Activated CD4-positive, alpha-beta T cell treated with anti-CD3 and anti-CD28 coated beads, Interleukin-2, amount 10 ng/mL, durations not matched to agents 24 days and 14 days (primary cell): ENCODE results near the gene EIPR1. TPM values are rescaled to one million over a fixed set of nuclear protein-coding genes. Genes with fewer than 3 reads are reported as not detected.
A peak's percentile ranks its signal among the peaks of the same experiment; 100 is the strongest.
"Not testable (repeated sequence)": the region's sequence is repeated elsewhere in the genome, so short reads cannot be mapped to it uniquely, and the experiment has no call there.

Experiments
- DNase-seq: peaks from one replicate; pipeline ENCODE4 v3.0.0; 2022
- H3K27ac Mint-ChIP-seq: one replicate; pipeline ENCODE4 v1.8.0; 2022; ENCODE audit warnings: mild to moderate bottlenecking, mixed read lengths
- H3K27me3 Mint-ChIP-seq: one replicate; pipeline ENCODE4 v1.8.0; 2022; ENCODE audit warnings: mixed read lengths
- H3K36me3 Mint-ChIP-seq: one replicate; pipeline ENCODE4 v1.8.0; 2022; ENCODE audit warnings: low read depth, mild to moderate bottlenecking, mixed read lengths
- H3K4me1 Mint-ChIP-seq: one replicate; pipeline ENCODE4 v1.8.0; 2021; ENCODE audit warnings: mixed read lengths
- H3K4me3 Mint-ChIP-seq: one replicate; pipeline ENCODE4 v1.8.0; 2022; ENCODE audit warnings: mild to moderate bottlenecking, moderate library complexity, mixed read lengths
- H3K9me3 Mint-ChIP-seq: one replicate; pipeline ENCODE4 v1.8.0; 2021; ENCODE audit warnings: mixed read lengths
- intact Hi-C: fragments of 100-400 bp; cut with micrococcal nuclease; formaldehyde crosslinking; loops from one replicate; pipeline ENCODE4 v1.15.1; 2023
- total RNA-seq: library from RNA; stranded (reverse); gene quantifications from 2 replicates; pipeline ENCODE4 v1.2.3, GENCODE V29; 2022

The EIPR1 gene
- total RNA-seq, 1 donor from 2014 or later, result 52.1 TPM

- DNase-seq, result no peak
- Mint-ChIP-seq H3K4me3 (no peak overlapping the region), H3K9me3 (no peaks in the 10 kb centered on the region), H3K27ac (no peak overlapping the region), H3K27me3 (no peaks in the 10 kb centered on the region), H3K36me3 (peaks cover 50% of the 10 kb centered on the region), H3K4me1 (peaks cover 5% of the 10 kb centered on the region)
- intact Hi-C loops, result no loop called here
These were observed 11.6 kb upstream of the EIPR1 start for GRCh38 chr2:3389193-3389592.

GRCh38 chr2:3388412-3388738 is 10.8 kb upstream of the EIPR1 start:
- Mint-ChIP-seq H3K9me3 (no peaks in the 10 kb centered on the region), H3K27ac (no peak overlapping the region), H3K4me3 (no peak overlapping the region), H3K36me3 (peaks cover 44% of the 10 kb centered on the region), H3K27me3 (no peaks in the 10 kb centered on the region), H3K4me1 (peaks cover 5% of the 10 kb centered on the region)
- intact Hi-C loops, result no loop called here
- no peak for DNase-seq

GRCh38 chr2:3387644-3388411 is 10.2 kb upstream of the EIPR1 start:
- H3K9me3 Mint-ChIP-seq, result no peaks in the 10 kb centered on the region

GRCh38 chr2:3387011-3387410 is 9.4 kb upstream of the EIPR1 start:
- Mint-ChIP-seq H3K4me3 (no peak overlapping the region), H3K9me3 (no peaks in the 10 kb centered on the region), H3K27ac (no peak overlapping the region), H3K36me3 (peaks cover 37% of the 10 kb centered on the region), H3K27me3 (no peaks in the 10 kb centered on the region), H3K4me1 (peaks cover 5% of the 10 kb centered on the region)
- no peak for DNase-seq
- intact Hi-C loops, result no loop called here

More at GRCh38 chr2:3387644-3388411, 10.2 kb upstream of the EIPR1 start:
- Mint-ChIP-seq H3K27ac (no peak overlapping the region), H3K4me3 (no peak overlapping the region), H3K36me3 (peaks cover 42% of the 10 kb centered on the region), H3K27me3 (no peaks in the 10 kb centered on the region), H3K4me1 (peaks cover 5% of the 10 kb centered on the region)
- intact Hi-C loops, result no loop called here
- no peak for DNase-seq

- Mint-ChIP-seq H3K9me3 (no peaks in the 10 kb centered on the region), H3K4me1 (peaks cover 8% of the 10 kb centered on the region), H3K27me3 (no peaks in the 10 kb centered on the region), H3K36me3 (peaks cover 36% of the 10 kb centered on the region), H3K4me3 (no peak overlapping the region), H3K27ac (no peak overlapping the region)
- intact Hi-C loops, result no loop called here
- no peak for DNase-seq
These were observed 8.9 kb upstream of the EIPR1 start for GRCh38 chr2:3386448-3386958.

GRCh38 chr2:3379647-3380534 is 2.3 kb upstream of the EIPR1 start, which contains the start of gene TRAPPC12:
Gene TRAPPC12 (plus strand): TSS chr2:3379694. CDS start chr2:3387624, 7,930 bp downstream.
- no peaks in the 10 kb centered on the region for H3K9me3 Mint-ChIP-seq
- H3K4me1 Mint-ChIP-seq, result peaks cover 34% of the 10 kb centered on the region
- peaks cover 27% of the 10 kb centered on the region for H3K36me3 Mint-ChIP-seq
- intact Hi-C loops, result loop anchor here (5.0 kb wide), 1 partner anchor 768 kb away; no protein-coding TSS in a partner anchor
- peak; percentile 99 for DNase-seq
- H3K27me3 Mint-ChIP-seq, result no peaks in the 10 kb centered on the region
- H3K4me3 Mint-ChIP-seq, result peak within 1 kb of the TSS; percentile 99
- H3K27ac Mint-ChIP-seq, result peak within 1 kb of the TSS; percentile 98

GRCh38 chr2:3379339-3379646 is 1.7 kb upstream of the EIPR1 start:
- no peaks in the 10 kb centered on the region for H3K27me3 Mint-ChIP-seq
- peaks cover 30% of the 10 kb centered on the region for H3K4me1 Mint-ChIP-seq
- H3K36me3 Mint-ChIP-seq, result peaks cover 27% of the 10 kb centered on the region
- H3K4me3 Mint-ChIP-seq, result peak overlapping the region; percentile 99
- intact Hi-C loops, result loop anchor here (5.0 kb wide), 1 partner anchor 767 kb away; no protein-coding TSS in a partner anchor
- H3K27ac Mint-ChIP-seq, result peak overlapping the region; percentile 94
- no peak for DNase-seq
- no peaks in the 10 kb centered on the region for H3K9me3 Mint-ChIP-seq

GRCh38 chr2:3377279-3377611 is 373 bp downstream of the EIPR1 start:
- H3K4me3 Mint-ChIP-seq, result peak overlapping the region; percentile 99
- H3K4me1 Mint-ChIP-seq, result peaks cover 30% of the 10 kb centered on the region
- no peaks in the 10 kb centered on the region for H3K9me3 Mint-ChIP-seq
- H3K27me3 Mint-ChIP-seq, result no peaks in the 10 kb centered on the region
- intact Hi-C loops, result loop anchor here (1.0 to 5.0 kb wide), 6 partner anchors 142 to 765 kb away; partner anchors contain the start of genes ADI1, RNASEH1 and RPS7
- H3K36me3 Mint-ChIP-seq, result peaks cover 22% of the 10 kb centered on the region
- peak; percentile 84 for DNase-seq
- H3K27ac Mint-ChIP-seq, result peak overlapping the region; percentile 98

GRCh38 chr2:3376821-3377220 is 797 bp downstream of the EIPR1 start:
- no peaks in the 10 kb centered on the region for H3K27me3 Mint-ChIP-seq
- peaks cover 21% of the 10 kb centered on the region for H3K36me3 Mint-ChIP-seq
- intact Hi-C loops, result loop anchor here (1.0 to 5.0 kb wide), 6 partner anchors 142 to 765 kb away; partner anchors contain the start of genes ADI1, RNASEH1 and RPS7
- peaks cover 30% of the 10 kb centered on the region for H3K4me1 Mint-ChIP-seq
- H3K9me3 Mint-ChIP-seq, result no peaks in the 10 kb centered on the region
- peak overlapping the region; percentile 99 for H3K4me3 Mint-ChIP-seq
- peak overlapping the region; percentile 98 for H3K27ac Mint-ChIP-seq
- DNase-seq, result no peak

GRCh38 chr2:3369340-3370181 is 8.1 kb downstream of the EIPR1 start:
- H3K9me3 Mint-ChIP-seq, intact Hi-C loops, H3K27me3 Mint-ChIP-seq, H3K4me3 Mint-ChIP-seq, H3K27ac Mint-ChIP-seq, DNase-seq, H3K36me3 Mint-ChIP-seq: not testable (repeated sequence)
- peaks cover 11% of the 10 kb centered on the region for H3K4me1 Mint-ChIP-seq

GRCh38 chr2:3368261-3368722 is 9.3 kb downstream of the EIPR1 start:
- Mint-ChIP-seq H3K9me3 (no peaks in the 10 kb centered on the region), H3K36me3 (peaks cover 9% of the 10 kb centered on the region), H3K4me3 (no peak overlapping the region), H3K27me3 (no peaks in the 10 kb centered on the region), H3K27ac (no peak overlapping the region), H3K4me1 (peaks cover 11% of the 10 kb centered on the region)
- intact Hi-C loops, result no loop called here
- DNase-seq, result no peak

- H3K36me3 Mint-ChIP-seq, result peaks cover 9% of the 10 kb centered on the region
- DNase-seq, result no peak
- no peaks in the 10 kb centered on the region for H3K9me3 Mint-ChIP-seq
- no peak overlapping the region for H3K27ac Mint-ChIP-seq
- H3K4me3 Mint-ChIP-seq, result no peak overlapping the region
- H3K27me3 Mint-ChIP-seq, result no peaks in the 10 kb centered on the region
- peaks cover 23% of the 10 kb centered on the region for H3K4me1 Mint-ChIP-seq
- intact Hi-C loops, result no loop called here
These were observed 12.4 kb downstream of the EIPR1 start for GRCh38 chr2:3365219-3365618.
